Erythroblast (primary cell): Measurements from ENCODE around the gene PSMC4.

Experiments used
- GATA1 ChIP-seq: IDR thresholded peaks from 2 replicates; pipeline ENCODE4 v1.6.1; 2011; ENCODE audit warnings: low read depth, mild to moderate bottlenecking, control low read depth, low read length, moderate library complexity
- POLR2A ChIP-seq: IDR thresholded peaks from 2 replicates; pipeline ENCODE4 v1.6.1; 2011; ENCODE audit warnings: mild to moderate bottlenecking, low read length

DNA sequence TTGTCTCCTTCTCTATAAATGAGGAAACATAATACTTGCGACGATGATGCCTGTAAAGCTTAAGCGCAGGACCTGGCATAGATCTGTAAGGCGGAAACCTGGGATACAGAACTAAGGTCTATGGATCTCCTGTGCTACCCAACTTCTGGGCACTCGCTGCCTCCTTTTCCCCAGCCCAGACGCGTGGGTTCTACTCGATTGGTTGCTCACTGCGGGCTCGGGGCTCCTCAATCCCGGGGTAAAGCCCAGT, 615 bp upstream of the PSMC4 start:
- TF ChIP-seq POLR2A, result no peak
- TF ChIP-seq GATA1, result no peak
